Measurements from ENCODE around the gene RCE1.

The RCE1 gene

DNA sequence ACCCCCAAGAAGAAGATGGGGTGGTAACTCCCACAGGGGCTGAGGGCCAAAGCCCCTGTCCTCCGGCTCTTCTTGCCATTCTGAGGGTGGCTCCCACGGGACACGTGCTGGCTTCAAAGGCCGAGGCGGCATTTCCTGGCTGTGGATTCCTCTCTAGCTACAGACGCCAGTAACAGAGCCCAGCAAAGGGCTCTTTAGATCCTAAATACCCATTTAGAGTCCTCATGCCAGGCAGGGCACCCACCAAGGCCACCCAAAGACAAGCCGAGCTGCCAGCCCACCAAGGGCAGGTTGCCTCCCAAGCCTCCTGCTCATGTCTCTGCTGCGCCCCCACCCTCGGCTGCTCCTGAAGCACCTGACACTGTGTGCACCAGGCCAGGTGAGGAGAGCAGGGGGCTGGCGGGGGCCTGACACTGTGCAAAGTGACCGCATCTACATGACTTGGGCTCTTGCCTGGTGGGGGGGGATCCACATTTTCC lies 19.4 kb downstream of the RCE1 start:
- ChIA-PET CTCF (no interaction called here), POLR2A (no interaction called here)
- DNase-seq (ENCODE audit: extremely low spot score), result no peak
- TF ChIP-seq ZNF384 (IDR thresholded peaks at IDR 0.05) (no peak), SP1 (IDR thresholded peaks at IDR 0.05) (no peak), FOXM1 (IDR thresholded peaks at IDR 0.05; ENCODE audit: borderline replicate concordance) (no peak), LEF1 (IDR thresholded peaks at IDR 0.05; ENCODE audit: borderline replicate concordance) (no peak), NFRKB (IDR thresholded peaks at IDR 0.05) (no peak), ARNT (IDR thresholded peaks at IDR 0.05) (no peak), BHLHE40 (IDR thresholded peaks at IDR 0.05; ENCODE audit: borderline replicate concordance) (no peak), CTBP1 (IDR thresholded peaks at IDR 0.05; ENCODE audit: borderline replicate concordance) (no peak), L3MBTL2 (conservative IDR thresholded peaks at IDR 0.05) (no peak), FOXA1 (IDR thresholded peaks at IDR 0.05) (no peak), HDGF (IDR thresholded peaks at IDR 0.05; ENCODE audit: borderline replicate concordance) (no peak), ELF4 (IDR thresholded peaks at IDR 0.05) (no peak), TARDBP (IDR thresholded peaks at IDR 0.05) (no peak), SUZ12 (IDR thresholded peaks at IDR 0.05) (no peak), FOXK2 (IDR thresholded peaks at IDR 0.05) (no peak)
- TF ChIP-seq, protein P1, sequence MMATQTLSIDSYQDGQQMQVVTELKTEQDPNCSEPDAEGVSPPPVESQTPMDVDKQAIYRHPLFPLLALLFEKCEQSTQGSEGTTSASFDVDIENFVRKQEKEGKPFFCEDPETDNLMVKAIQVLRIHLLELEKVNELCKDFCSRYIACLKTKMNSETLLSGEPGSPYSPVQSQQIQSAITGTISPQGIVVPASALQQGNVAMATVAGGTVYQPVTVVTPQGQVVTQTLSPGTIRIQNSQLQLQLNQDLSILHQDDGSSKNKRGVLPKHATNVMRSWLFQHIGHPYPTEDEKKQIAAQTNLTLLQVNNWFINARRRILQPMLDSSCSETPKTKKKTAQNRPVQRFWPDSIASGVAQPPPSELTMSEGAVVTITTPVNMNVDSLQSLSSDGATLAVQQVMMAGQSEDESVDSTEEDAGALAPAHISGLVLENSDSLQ (IDR thresholded peaks at IDR 0.05), result no peak

DNA sequence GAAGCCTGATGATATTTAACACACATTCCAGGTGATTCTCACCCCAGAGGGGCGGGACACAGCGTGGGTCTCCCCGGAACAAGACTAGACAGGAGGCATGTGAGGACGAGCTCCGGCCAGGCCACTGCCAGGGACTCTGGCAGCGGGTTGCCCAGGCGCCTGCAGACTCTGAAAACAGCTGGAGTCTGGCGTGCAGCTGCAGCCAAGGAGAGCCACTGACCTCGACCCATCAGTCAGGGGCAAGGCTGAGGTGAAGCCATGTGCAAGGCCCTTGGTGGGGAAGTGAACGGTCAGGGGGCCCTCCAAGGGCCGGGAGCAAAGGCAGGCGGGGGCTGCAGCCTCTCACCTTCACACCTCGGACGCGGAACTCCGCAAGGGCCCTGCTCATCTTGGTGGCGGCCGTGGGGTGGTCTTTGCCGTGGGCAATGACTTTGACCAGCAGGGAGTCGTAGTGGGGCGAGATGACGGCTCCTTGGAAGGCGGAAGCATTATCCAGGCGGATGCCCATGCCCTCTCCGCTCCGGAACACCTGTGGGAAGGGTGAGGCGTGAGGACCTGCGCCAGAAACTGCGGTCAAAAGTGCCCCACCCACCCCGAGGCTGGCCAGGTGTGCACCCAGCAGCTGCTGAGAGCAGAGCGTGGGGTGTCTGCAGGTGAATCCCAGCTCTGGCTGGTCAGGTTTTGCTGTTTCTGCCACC lies 20.3 kb downstream of the RCE1 start:
- CTCF ChIA-PET, result no interaction called here
- POLR2A ChIA-PET, result no interaction called here
- DNase-seq (ENCODE audit: extremely low spot score), result no peak
- TF ChIP-seq FOXK2 (IDR thresholded peaks at IDR 0.05), result no peak
- TF ChIP-seq CTBP1 (IDR thresholded peaks at IDR 0.05; ENCODE audit: borderline replicate concordance), result no peak

DNA sequence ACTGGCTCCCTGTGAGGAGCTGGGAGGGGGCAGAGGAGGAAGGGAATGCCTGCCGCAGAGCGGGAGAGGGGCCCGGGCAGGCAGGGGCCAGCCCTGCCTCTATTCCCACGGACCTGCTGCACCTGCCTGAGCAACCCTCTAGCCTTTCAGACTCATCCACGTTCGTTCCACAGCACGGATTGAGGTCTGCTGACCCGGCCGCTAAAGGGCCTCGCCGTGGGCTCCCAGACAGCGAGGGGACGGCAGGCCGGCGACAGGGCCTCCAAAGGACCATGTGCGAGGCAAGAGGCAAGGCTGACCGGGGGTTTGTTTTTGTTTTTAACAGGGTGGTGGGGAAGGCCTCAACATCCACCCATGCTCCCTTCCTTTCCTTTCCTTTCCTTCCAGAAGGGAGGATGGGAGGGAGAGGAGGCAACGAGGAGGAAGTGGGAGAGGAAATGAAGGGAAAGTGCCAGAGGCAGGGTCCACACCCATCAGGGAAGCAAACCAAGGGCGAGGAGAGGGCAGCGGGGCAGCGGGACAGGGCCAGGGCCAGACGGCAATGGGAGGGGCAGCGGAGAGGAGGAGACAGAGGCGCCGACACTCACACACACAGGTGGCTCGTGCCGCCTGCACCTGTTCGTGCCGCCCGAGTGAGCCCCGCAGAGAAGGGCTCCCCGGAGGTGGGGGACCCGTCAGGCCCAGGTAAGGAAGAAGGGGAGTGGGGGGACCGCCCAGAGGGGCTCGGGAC lies 21.1 kb downstream of the RCE1 start:
- no peak for DNase-seq (ENCODE audit: extremely low spot score)
- CTCF ChIA-PET, result no interaction called here
- TF ChIP-seq L3MBTL2 (conservative IDR thresholded peaks at IDR 0.05) (no peak), TARDBP (IDR thresholded peaks at IDR 0.05) (no peak), FOXM1 (IDR thresholded peaks at IDR 0.05; ENCODE audit: borderline replicate concordance) (no peak), ARNT (IDR thresholded peaks at IDR 0.05) (no peak), HDGF (IDR thresholded peaks at IDR 0.05; ENCODE audit: borderline replicate concordance) (no peak), BHLHE40 (IDR thresholded peaks at IDR 0.05; ENCODE audit: borderline replicate concordance) (no peak)
- TF ChIP-seq, protein P1 (IDR thresholded peaks at IDR 0.05), result no peak
- POLR2A ChIA-PET, result no interaction called here

DNA sequence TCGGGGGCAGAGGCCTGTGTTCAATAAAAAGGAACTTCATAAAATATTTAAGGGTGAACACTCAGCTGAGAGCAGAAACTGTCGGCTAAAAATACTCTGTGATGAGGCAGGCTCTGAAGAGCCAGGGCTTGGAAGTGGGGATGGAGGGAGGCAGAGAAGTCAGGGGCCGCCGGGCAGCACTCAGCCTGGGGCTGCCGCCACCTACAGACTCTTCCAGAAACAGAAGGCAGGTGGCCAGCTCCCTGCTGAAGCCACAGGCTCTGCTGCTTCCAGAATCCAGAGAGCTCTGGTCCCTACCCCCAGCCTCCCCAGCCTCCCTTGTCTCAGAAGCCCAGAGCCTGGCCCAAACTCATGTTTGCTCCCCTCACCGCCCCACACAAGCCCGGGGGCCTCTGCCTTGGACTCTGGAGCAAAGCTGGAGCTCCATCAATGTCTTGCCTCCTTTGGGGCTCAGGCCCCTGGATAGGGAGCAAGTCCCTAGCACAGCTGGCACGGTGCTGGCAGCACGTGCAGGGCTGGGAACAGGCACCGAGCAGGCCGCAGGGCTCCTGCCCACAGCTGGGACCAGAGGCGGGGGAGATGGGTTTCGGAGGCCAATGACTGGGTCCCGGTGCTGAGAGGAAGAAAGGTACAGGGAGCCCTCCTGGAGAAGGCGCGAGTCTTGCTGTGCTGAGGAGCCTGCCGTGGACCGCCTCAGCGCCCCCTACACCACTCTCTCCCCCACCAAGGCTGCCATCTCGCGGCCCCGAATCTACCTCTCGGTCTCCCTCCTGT lies 21.9 kb downstream of the RCE1 start:
- DNase-seq (ENCODE audit: extremely low spot score), result no peak
- ChIA-PET POLR2A (no interaction called here), CTCF (interaction anchor here (0.6 kb wide), 1 partner anchor 10 kb away, joined by 3 read pairs; no protein-coding TSS in a partner anchor)
- TF ChIP-seq LEF1 (IDR thresholded peaks at IDR 0.05; ENCODE audit: borderline replicate concordance) (no peak), FOXK2 (IDR thresholded peaks at IDR 0.05) (no peak), FOXA1 (IDR thresholded peaks at IDR 0.05) (no peak), L3MBTL2 (conservative IDR thresholded peaks at IDR 0.05) (no peak), BHLHE40 (IDR thresholded peaks at IDR 0.05; ENCODE audit: borderline replicate concordance) (no peak), CTBP1 (IDR thresholded peaks at IDR 0.05; ENCODE audit: borderline replicate concordance) (no peak), TARDBP (IDR thresholded peaks at IDR 0.05) (no peak), SP1 (IDR thresholded peaks at IDR 0.05) (no peak), FOXM1 (IDR thresholded peaks at IDR 0.05; ENCODE audit: borderline replicate concordance) (no peak)
- TF ChIP-seq, protein P1 (IDR thresholded peaks at IDR 0.05), result no peak

DNA sequence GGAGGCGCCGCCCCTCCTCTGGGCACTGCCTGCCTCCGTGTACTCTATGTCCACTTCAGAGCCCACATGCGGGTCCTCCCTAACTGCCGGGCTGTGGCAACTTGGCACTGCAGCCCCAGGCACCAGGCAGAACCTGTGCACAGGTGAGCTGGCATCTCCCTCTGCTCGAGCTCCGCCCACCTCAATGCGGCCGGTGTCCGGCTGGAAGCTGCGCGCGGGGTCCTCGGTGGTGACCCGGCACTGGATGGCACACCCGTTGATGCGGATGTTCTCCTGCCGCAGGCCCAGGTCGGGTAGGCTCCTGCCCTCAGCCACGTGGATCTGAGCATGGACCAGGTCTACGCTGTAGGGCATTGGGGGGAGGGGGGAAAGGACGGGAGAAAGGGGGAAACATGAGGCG lies 22.8 kb downstream of the RCE1 start:
- DNase-seq (ENCODE audit: extremely low spot score), result no peak
- TF ChIP-seq BHLHE40 (IDR thresholded peaks at IDR 0.05; ENCODE audit: borderline replicate concordance), result no peak
- POLR2A ChIA-PET, result no interaction called here
- CTCF ChIA-PET, result no interaction called here

DNA sequence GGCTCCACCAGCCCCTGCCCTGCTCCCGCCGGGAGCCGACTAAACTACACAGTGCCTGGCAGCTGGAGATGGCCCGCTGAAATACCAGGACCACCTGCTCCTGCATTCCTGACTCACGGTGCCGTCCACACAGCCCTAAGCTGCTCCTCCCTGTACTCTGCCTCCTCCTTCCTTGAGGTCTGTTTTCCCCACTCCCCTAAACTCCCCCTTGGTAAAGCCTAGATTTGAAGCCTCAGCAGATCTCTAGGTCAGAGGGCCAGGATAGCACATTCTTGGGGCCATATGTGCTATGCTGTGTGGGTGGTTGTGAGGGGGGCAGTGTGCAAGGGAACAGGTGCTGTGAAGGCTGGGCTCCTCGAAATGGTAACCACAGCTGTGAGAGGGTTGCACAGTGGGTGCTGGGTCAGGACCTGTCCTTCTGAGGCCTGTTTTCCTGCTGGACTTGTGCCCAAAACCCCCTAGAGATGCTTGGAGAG lies 23.3 kb downstream of the RCE1 start:
- ChIA-PET CTCF (no interaction called here), POLR2A (interaction anchor here (0.6 to 0.7 kb wide), 2 partner anchors 10 to 24 kb away, joined by 3 to 4 read pairs; no protein-coding TSS in a partner anchor)
- no peak for TF ChIP-seq HDGF (IDR thresholded peaks at IDR 0.05; ENCODE audit: borderline replicate concordance)
- no peak for DNase-seq (ENCODE audit: extremely low spot score)

All from HEK293T (cell line).